Lung microvascular endothelial cell (primary cell): ENCODE data around the gene DEPDC5. TPM values are rescaled to one million over a fixed set of nuclear protein-coding genes. Genes with fewer than 3 reads are reported as not detected.

Source experiments
- DNase-seq, 2 donors: peaks; one replicate each; pipeline versions ENCODE4 v3.0.0 to v3.0.0-alpha.2; 2010; ENCODE audit warnings: low read depth in 2 of 2
- total RNA-seq: library from RNA; depleted of rRNA; stranded (reverse); fragments of >200 nt; gene quantifications from 2 replicates; pipeline ENCODE4 v1.2.1, GENCODE V29; 2014

The DEPDC5 gene
- total RNA-seq, 1 donor from 2014 or later: 8.9 TPM

- DNase-seq: no peak
Observed at GRCh38 chr22:31850135-31850534, 96.3 kb downstream of the DEPDC5 start.

- no peak for DNase-seq
Observed at GRCh38 chr22:31852691-31853421, 99.0 kb downstream of the DEPDC5 start.

GRCh38 chr22:31853736-31854495, 100.1 kb downstream of the DEPDC5 start:
- DNase-seq: no peak

- DNase-seq: no peak
Observed at GRCh38 chr22:31857247-31857646, 103.4 kb downstream of the DEPDC5 start.

- no peak for DNase-seq
Observed at GRCh38 chr22:31861226-31861840, 107.5 kb downstream of the DEPDC5 start.

- DNase-seq: no peak
Observed at GRCh38 chr22:31866918-31867317, 113.1 kb downstream of the DEPDC5 start.

- DNase-seq: no peak
Observed at GRCh38 chr22:31867386-31868153, 113.8 kb downstream of the DEPDC5 start.

GRCh38 chr22:31869739-31870138, 115.9 kb downstream of the DEPDC5 start:
- no peak for DNase-seq

GRCh38 chr22:31870890-31871289, 117.1 kb downstream of the DEPDC5 start:
- DNase-seq: peak; percentile 24 to 97

- DNase-seq: no peak
Observed at GRCh38 chr22:31871480-31871879, 117.7 kb downstream of the DEPDC5 start.

GRCh38 chr22:31872209-31872608, 118.4 kb downstream of the DEPDC5 start:
- peak; percentile 66 to 73 for DNase-seq

- DNase-seq: no peak
Observed at GRCh38 chr22:31874821-31875220, 121.0 kb downstream of the DEPDC5 start.

- DNase-seq: no peak
Observed at GRCh38 chr22:31876156-31876920, 122.5 kb downstream of the DEPDC5 start.

- no peak for DNase-seq
Observed at GRCh38 chr22:31879585-31879984, 125.8 kb downstream of the DEPDC5 start.

GRCh38 chr22:31881200-31881599, 127.4 kb downstream of the DEPDC5 start:
- DNase-seq: no peak

GRCh38 chr22:31881865-31882264, 128.0 kb downstream of the DEPDC5 start:
- no peak for DNase-seq

- DNase-seq: no peak
Observed at GRCh38 chr22:31882971-31883370, 129.2 kb downstream of the DEPDC5 start.

GRCh38 chr22:31883989-31884388, 130.2 kb downstream of the DEPDC5 start:
- DNase-seq: no peak

GRCh38 chr22:31891366-31892079, 137.7 kb downstream of the DEPDC5 start:
- DNase-seq: no peak

GRCh38 chr22:31892080-31892433, 138.2 kb downstream of the DEPDC5 start:
- no peak for DNase-seq
